Natural killer cell (primary cell): ENCODE data around the gene BSND. TPM values are rescaled to one million over a fixed set of nuclear protein-coding genes. Genes with fewer than 3 reads are reported as not detected.

Experiments
- ATAC-seq, 3 donors: fragments of 150-1000 bp in 2 of 3; fragments of 200-7000 bp in 1 of 3; cut with Tn5 transposase; 1 replicate in 1 of 3; 2 replicates in 2 of 3; pipeline ENCODE4 v1.10.0; 2021; ENCODE audit warnings: mild to moderate bottlenecking in 2 of 3, moderate library complexity in 2 of 3
- DNase-seq, 2 donors: peaks; one replicate each; pipeline versions ENCODE4 v3.0.0 to v3.0.0-alpha.2; 2013 to 2021; ENCODE audit warnings: mixed read lengths in 1 of 2
- H3K27ac ChIP-seq: one replicate; pipeline ENCODE4 v1.5.1; 2013; ENCODE audit warnings: mild to moderate bottlenecking, low read length
- H3K27me3 ChIP-seq: one replicate; pipeline ENCODE4 v1.6.1; 2013; ENCODE audit warnings: low read length; ENCODE audit not compliant: control insufficient read depth, insufficient read depth
- H3K36me3 ChIP-seq: one replicate; pipeline ENCODE4 v1.6.1; 2013; ENCODE audit warnings: low read length; ENCODE audit not compliant: control insufficient read depth, insufficient read depth
- H3K4me1 ChIP-seq: one replicate; pipeline ENCODE4 v1.6.1; 2013; ENCODE audit warnings: low read length; ENCODE audit not compliant: control insufficient read depth, insufficient read depth
- H3K4me3 ChIP-seq: one replicate; pipeline ENCODE4 v1.5.1; 2013; ENCODE audit warnings: low read length
- H3K9me3 ChIP-seq: one replicate; pipeline ENCODE4 v1.6.1; 2013; ENCODE audit warnings: low read length; ENCODE audit not compliant: control insufficient read depth, insufficient read depth
- H3K27ac Mint-ChIP-seq, 2 donors: one replicate each; pipeline ENCODE4 v1.8.0; 2022; ENCODE audit warnings: mild to moderate bottlenecking in 2 of 2, mixed read lengths in 2 of 2, moderate library complexity in 1 of 2
- H3K27me3 Mint-ChIP-seq, 2 donors: one replicate each; pipeline ENCODE4 v1.8.0; 2022; ENCODE audit warnings: low read depth in 2 of 2, mixed read lengths in 2 of 2
- H3K36me3 Mint-ChIP-seq: one replicate; pipeline ENCODE4 v1.8.0; 2022; ENCODE audit warnings: mixed read lengths
- H3K4me1 Mint-ChIP-seq, 2 donors: one replicate each; pipeline ENCODE4 v1.8.0; 2022; ENCODE audit warnings: mixed read lengths in 2 of 2
- H3K4me3 Mint-ChIP-seq: one replicate; pipeline ENCODE4 v1.8.0; 2022; ENCODE audit warnings: mild to moderate bottlenecking, moderate library complexity, mixed read lengths
- H3K9me3 Mint-ChIP-seq, 2 donors: one replicate each; pipeline ENCODE4 v1.8.0; 2022; ENCODE audit warnings: mixed read lengths in 2 of 2
- CTCF ChIP-seq: fragments of 200-600 bp; IDR thresholded peaks from one replicate; pipeline ENCODE4 v1.8.0; 2022; ENCODE audit warnings: antibody characterized with exemption
- WGBS: methylation state at CpG from one replicate; pipeline ENCODE4 v1.1.7; 2013; ENCODE audit warnings: missing lambda C conversion rate; ENCODE audit not compliant: insufficient coverage; 5-methylcytosine and 5-hydroxymethylcytosine counted together
- intact Hi-C: fragments of 100-400 bp; cut with micrococcal nuclease; formaldehyde crosslinking; loops from one replicate; pipeline ENCODE4 v1.14.2; 2022
- total RNA-seq, 4 donors: library from RNA; stranded (reverse); fragments of 120-200 nt in 1 of 4; gene quantifications; one replicate each; pipeline versions ENCODE4 v1.2.3 to v1.2.4, GENCODE V29; 2013 to 2022

Gene BSND
- total RNA-seq, 3 donors from 2014 or later (not counting 1 experiment from before 2014, with no cell fraction given), result not detected

GRCh38 chr1:55052221-55053142 lies 53.7 kb downstream of the BSND start:
- H3K36me3 Mint-ChIP-seq, result no peaks in the 10 kb centered on the region
- Histone ChIP-seq H3K4me3 (no peak overlapping the region), H3K27ac (no peak overlapping the region), H3K27me3 (no peaks in the 10 kb centered on the region), H3K9me3 (no peaks in the 10 kb centered on the region), H3K36me3 (no peaks in the 10 kb centered on the region), H3K4me1 (no peaks in the 10 kb centered on the region)
- DNase-seq (no peak), ATAC-seq (no peak)
- no peak overlapping the region for H3K4me3 Mint-ChIP-seq
- no peak for TF ChIP-seq CTCF
- no peaks in the 10 kb centered on the region for H3K27me3 Mint-ChIP-seq
- no peak overlapping the region for H3K27ac Mint-ChIP-seq
- H3K9me3 Mint-ChIP-seq, result no peaks in the 10 kb centered on the region
- 93% methylated on average over 26 of the region's 29 CpGs for WGBS
- no peaks in the 10 kb centered on the region for H3K4me1 Mint-ChIP-seq
- intact Hi-C loops, result no loop called here

- Mint-ChIP-seq H3K27ac (no peak overlapping the region), H3K36me3 (no peaks in the 10 kb centered on the region), H3K9me3 (no peaks in the 10 kb centered on the region), H3K27me3 (no peaks in the 10 kb centered on the region), H3K4me1 (no peaks in the 10 kb centered on the region), H3K4me3 (no peak overlapping the region)
- Histone ChIP-seq H3K27ac (no peak overlapping the region), H3K27me3 (no peaks in the 10 kb centered on the region), H3K4me3 (no peak overlapping the region), H3K4me1 (no peaks in the 10 kb centered on the region), H3K36me3 (no peaks in the 10 kb centered on the region), H3K9me3 (no peaks in the 10 kb centered on the region)
- DNase-seq, result no peak
- no peak for TF ChIP-seq CTCF
- 54% methylated on average over 7 of the region's 7 CpGs for WGBS
- intact Hi-C loops, result no loop called here
- no peak for ATAC-seq
These were observed 54.7 kb downstream of the BSND start for GRCh38 chr1:55053265-55053954.

- no peak overlapping the region for H3K4me3 Mint-ChIP-seq
- 93% methylated on average over 5 of the region's 5 CpGs for WGBS
- Histone ChIP-seq H3K27me3 (no peaks in the 10 kb centered on the region), H3K36me3 (no peaks in the 10 kb centered on the region), H3K4me3 (no peak overlapping the region), H3K27ac (no peak overlapping the region), H3K9me3 (no peaks in the 10 kb centered on the region), H3K4me1 (no peaks in the 10 kb centered on the region)
- H3K36me3 Mint-ChIP-seq, result no peaks in the 10 kb centered on the region
- no peak for ATAC-seq
- H3K9me3 Mint-ChIP-seq, result no peaks in the 10 kb centered on the region
- H3K4me1 Mint-ChIP-seq, result no peaks in the 10 kb centered on the region
- H3K27me3 Mint-ChIP-seq, result no peaks in the 10 kb centered on the region
- H3K27ac Mint-ChIP-seq, result no peak overlapping the region
- intact Hi-C loops, result no loop called here
- TF ChIP-seq CTCF, result no peak
- DNase-seq, result no peak
These were observed 55.7 kb downstream of the BSND start for GRCh38 chr1:55054396-55054795.
